Omental fat pad (tissue), 4 donors: ENCODE measurements around the gene TMEM14A. TPM values are rescaled to one million over a fixed set of nuclear protein-coding genes. Genes with fewer than 3 reads are reported as not detected.

ENCODE experiments used
- ATAC-seq: fragments of 150-250 bp; one replicate; pipeline ENCODE4 v1.9.1; 2016; ENCODE audit warnings: mild to moderate bottlenecking, moderate library complexity; ENCODE audit not compliant: low FRiP score
- DNase-seq: peaks from one replicate; pipeline ENCODE4 v3.0.0-alpha.2; 2019; ENCODE audit warnings: low spot score
- CTCF ChIP-seq, 3 donors: fragments of 450-650 bp; IDR thresholded peaks; one replicate each; pipeline ENCODE4 v1.5.1; 2016 to 2017; ENCODE audit warnings: antibody characterized with exemption in 3 of 3, mild to moderate bottlenecking in 3 of 3, moderate library complexity in 2 of 3
- total RNA-seq, 4 donors: library from RNA; depleted of rRNA; stranded (reverse); fragments of >200 nt; gene quantifications; one replicate each; pipeline ENCODE4 v1.1.0, GENCODE V29; 2016

The TMEM14A gene
- total RNA-seq, 4 donors from 2014 or later, result 22.3 to 46.6 (median 26.7) TPM

DNA sequence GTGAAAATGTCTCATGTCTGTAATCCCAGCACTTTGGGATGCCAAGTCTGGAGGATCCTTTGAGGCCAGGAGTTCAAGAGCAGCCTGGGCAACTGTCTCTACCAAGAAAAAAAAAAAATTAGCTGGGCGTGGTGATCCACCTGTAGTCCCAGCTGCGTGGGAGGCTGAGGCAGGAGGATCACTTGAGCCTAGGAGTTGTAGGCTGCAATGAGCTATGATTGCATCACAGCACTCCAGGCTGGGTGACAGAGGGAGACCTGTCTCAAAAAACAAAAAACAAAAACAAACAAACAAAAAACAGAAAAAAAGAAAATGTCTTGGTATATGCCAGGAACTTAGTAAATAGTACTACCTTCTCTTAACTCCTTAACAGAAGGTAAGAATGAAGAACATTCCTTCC lies 31.4 kb upstream of the TMEM14A start:
- ATAC-seq, result no peak
- TF ChIP-seq CTCF (IDR thresholded peaks at IDR 0.05), result no peak
- no peak for DNase-seq

DNA sequence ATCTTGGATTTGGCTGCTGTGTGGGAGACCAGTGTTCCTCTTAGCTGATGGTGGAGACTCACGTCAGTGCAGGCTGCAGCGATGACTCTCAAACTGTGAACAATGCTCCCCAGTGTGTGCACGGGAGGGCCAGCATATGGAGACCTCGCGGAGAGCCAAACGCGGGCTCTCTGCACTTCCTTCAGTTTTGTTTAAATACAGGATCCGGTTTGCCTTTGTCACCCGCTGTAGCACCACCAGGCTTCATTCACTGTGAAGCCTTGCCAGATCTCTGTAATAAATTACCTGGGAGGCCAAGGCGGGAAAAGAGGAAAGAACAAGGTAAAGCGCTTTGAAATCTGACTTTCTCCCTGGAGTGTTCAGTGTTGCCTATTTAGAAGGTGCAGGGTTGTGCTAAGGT lies 30.7 kb upstream of the TMEM14A start:
- TF ChIP-seq CTCF (IDR thresholded peaks at IDR 0.05), result no peak
- no peak for ATAC-seq

DNA sequence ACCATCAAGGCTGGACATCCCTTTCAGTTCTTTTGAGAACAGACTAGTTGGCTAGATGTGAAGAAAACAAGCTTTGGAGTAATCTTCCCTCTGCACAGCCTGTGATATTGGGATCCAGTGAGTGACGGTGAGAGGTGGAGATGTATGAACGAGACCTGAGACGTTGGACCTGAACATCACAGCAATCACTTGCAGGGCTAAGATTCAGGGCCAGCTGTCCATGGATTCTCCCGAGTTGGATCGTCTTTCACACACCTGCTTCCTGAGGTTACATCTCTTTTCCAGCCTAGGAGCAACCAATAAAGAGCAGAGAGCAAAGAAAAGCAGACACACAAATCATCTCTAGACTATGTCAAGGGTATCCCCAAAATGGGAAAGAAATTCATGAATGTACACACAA lies 30.0 kb upstream of the TMEM14A start:
- TF ChIP-seq CTCF (IDR thresholded peaks at IDR 0.05), result no peak
- DNase-seq, result no peak
- no peak for ATAC-seq

More for the DNA sequence above, 30.7 kb upstream of the TMEM14A start:
- DNase-seq, result no peak

DNA sequence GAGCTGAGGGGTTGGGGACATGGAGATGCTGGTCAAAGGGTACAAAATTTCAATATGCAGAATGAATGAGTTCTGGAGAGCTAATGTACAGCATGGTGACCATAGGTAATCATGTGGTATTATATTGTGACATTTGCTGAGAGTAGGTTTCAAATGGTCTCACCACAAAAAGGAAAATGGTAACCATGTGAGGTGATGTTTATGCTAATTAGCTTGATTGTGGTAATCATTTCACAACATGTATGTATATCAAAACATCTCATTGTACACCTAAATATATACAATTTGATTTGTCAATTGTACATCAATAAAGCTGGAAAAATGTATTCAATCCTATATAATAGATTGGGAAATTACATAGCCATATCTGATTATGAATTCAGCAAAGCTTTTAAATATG lies 29.5 kb upstream of the TMEM14A start:
- ATAC-seq (no peak), DNase-seq (no peak)
- TF ChIP-seq CTCF (IDR thresholded peaks at IDR 0.05), result no peak

DNA sequence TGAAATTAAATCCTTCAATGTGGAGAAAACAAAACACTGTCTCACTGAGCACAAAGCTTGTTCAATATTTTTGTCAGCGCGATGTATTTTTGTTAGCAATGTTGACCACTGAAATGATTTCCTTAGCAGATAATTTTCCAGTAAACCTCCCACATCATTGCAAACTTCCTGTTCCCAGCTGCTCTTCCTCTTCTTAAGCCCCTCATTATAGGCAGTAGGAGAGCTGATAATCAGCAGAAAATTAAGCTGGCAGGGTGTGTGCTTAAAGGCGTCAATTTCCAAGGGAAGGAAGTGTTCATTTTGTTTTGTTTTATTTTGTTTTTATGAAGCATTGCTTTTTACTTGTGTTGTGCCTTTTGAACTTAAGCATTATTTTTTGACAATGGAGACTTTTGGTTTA lies 29.1 kb upstream of the TMEM14A start:
- DNase-seq, result no peak
- no peak for TF ChIP-seq CTCF (IDR thresholded peaks at IDR 0.05)
- ATAC-seq, result no peak

DNA sequence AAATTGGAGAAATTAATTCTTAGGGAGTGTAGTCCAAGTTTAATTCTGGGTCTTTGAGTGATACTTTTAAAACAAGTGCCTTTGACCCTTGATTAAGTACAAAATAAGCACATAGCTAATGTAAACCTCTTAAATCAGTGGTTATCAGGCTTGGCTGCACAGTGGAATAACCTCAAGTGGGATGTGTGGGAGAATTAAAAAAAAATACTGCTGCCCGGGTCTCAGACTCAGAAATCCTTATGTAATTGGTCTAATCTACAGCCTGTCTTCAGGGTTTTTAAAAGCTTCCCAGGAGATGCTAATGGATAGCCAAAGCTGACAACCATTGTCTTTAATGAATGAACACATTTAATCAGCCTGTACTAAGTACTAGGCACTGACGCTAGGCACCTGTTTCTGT lies 28.5 kb upstream of the TMEM14A start:
- ATAC-seq, result no peak
- DNase-seq, result no peak
- TF ChIP-seq CTCF (IDR thresholded peaks at IDR 0.05), result no peak

GRCh38 chr6:52643158-52643557 lies 27.8 kb upstream of the TMEM14A start:
- no peak for TF ChIP-seq CTCF (IDR thresholded peaks at IDR 0.05)
- no peak for ATAC-seq
- no peak for DNase-seq
